Measurements from ENCODE around the gene SPATS2L.

Gene SPATS2L

GRCh38 chr2:200467806-200468681 is 161.6 kb downstream of the SPATS2L start:
- DNase-seq (ENCODE audit: low read depth), result no peak

GRCh38 chr2:200469708-200470211 is 163.3 kb downstream of the SPATS2L start:
- no peak for DNase-seq (ENCODE audit: low read depth)

GRCh38 chr2:200470230-200470629 is 163.7 kb downstream of the SPATS2L start:
- no peak for DNase-seq (ENCODE audit: low read depth)

DNA sequence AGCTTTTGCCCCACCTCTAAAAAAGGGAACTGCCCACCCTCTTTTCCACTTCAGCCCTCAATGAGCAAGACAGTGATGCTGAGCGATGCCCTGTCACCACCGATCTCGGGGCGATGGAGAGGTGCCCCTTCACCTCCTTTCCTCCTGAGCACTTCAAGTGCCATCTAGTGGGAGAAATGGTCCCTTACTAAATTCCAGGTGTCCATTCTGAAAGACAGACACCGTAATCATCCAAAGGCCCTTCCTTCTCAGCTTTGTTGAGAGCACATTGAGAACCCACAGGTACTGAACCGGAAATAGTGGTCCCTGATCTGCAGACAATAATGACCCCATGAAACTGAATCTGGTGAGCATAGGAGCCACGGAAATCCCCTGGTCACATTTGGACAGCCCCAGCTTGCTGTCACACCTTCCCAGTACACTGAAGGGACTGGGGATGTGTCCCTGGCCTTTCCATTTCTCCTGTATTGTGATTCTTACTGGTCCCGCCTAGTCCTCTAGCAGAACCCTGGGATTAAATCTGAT is 164.9 kb downstream of the SPATS2L start:
- peak; percentile 38 for DNase-seq (ENCODE audit: low read depth)

- DNase-seq (ENCODE audit: low read depth), result no peak
These were observed 165.6 kb downstream of the SPATS2L start for GRCh38 chr2:200471928-200472645.

GRCh38 chr2:200472853-200473464 is 166.5 kb downstream of the SPATS2L start:
- no peak for DNase-seq (ENCODE audit: low read depth)

DNA sequence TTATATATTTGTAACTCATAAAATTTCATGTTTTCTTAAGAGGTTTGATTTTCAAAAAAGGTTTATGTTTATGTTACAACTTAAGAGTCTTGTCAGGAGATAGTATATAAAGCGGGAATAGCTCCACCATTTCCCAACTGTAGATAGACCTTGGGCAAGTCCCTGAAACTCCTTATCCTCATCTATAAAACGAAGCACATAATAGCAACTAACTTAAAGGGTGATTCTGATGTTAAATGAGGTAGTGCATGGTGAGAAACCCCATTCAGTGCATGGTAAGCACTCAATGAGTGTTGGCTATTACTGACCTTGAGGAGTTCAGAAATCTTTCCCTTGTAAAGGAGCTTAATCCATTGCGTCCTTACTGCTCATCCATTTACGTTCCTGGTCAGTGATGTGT is 169.3 kb downstream of the SPATS2L start:
- no peak for DNase-seq (ENCODE audit: low read depth)

DNA sequence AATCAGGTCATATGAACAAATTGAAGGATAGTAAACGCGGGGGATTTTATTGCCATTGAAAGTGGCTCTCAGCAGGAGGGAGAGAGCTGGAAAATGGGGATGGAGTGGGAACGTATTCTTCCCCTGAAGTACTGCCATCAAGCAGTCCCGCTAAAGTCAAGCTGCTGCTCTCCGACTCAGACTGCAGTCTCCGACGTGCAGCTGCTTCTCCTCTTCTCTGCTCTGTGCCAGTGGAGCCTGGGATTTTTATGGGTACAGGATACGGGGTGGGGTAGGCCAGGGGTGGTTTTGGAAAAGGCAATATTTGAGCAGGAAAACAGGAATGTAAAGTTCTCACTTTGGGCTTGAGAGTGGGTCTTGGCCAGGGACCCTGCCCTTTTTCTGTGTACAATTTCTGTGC is 170.3 kb downstream of the SPATS2L start:
- DNase-seq (ENCODE audit: low read depth), result no peak

- DNase-seq (ENCODE audit: low read depth), result peak; percentile 31
These were observed 171.2 kb downstream of the SPATS2L start for GRCh38 chr2:200477667-200478131.

DNA sequence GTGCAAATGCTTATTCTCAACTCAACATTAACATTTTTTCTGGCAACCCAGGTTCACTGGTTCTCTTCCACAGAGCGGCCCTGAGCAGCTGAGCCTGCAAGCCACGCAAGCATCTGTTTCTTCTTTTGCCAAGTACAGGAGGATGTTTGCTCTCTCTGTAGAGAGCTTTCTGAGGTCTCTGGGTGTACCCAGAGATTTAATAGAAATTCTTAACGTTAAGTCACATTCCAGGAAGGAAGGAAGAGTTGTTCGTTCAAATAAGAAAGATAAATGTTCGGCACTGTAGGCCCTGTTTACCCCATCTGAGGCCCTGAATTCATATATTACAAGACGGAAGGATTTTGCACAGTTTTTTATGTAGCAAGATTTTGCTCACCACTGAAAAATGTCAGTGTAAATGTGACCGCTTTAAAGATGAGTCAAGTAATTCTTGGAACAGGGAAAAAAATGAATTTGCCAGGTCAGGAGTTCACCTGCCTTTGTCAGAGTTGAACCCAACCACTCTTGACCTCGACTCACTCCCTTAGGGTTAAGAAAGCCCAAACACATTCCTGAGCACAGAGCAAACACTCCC is 173.3 kb downstream of the SPATS2L start:
- peak; percentile 90 for DNase-seq (ENCODE audit: low read depth)

- DNase-seq (ENCODE audit: low read depth), result no peak
These were observed 175.7 kb downstream of the SPATS2L start for GRCh38 chr2:200482194-200482593.

DNA sequence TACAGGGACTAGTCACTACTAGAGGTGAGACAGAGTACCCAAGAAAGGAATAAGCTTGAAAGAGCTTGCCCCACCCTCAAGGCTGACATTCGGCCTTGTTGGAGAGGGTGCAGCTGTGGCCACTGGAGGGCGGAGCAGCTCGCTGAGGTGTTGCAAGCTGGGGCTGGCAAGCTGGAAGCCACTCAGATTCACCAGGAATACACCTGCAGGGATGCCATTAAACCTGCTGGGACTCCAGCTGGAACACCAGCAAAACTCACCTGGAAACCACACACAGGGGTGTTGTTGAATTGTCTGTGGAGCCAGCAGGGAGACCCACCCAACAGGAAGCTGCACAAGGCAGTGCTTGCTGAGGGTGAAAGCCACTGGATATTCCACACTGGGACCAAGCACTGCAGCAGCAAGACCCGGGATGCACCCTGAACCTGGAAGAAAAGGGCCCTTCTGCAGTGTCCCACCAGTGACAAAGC is 177.3 kb downstream of the SPATS2L start:
- DNase-seq (ENCODE audit: low read depth), result peak; percentile 47

- DNase-seq (ENCODE audit: low read depth), result peak; percentile 44
These were observed 178.4 kb downstream of the SPATS2L start for GRCh38 chr2:200484934-200485333.

DNA sequence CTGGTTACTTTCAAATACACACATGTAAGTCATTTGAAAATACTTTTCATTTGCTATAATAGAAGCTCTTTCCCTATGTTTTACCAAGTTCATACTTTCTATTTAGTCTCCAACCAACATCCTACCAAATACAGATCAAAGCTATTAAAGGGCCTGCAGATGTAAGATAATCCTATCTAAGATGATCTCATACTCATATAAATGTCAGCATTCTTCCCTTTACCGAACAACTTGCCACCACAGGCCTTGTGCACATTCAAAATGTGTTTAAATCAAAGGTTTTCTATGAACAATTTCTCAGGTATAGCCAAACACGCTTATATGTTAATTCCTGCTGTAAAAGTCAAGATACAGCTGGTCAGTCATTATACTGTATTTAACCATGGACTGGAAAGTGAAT is 180.0 kb downstream of the SPATS2L start:
- DNase-seq (ENCODE audit: low read depth), result peak; percentile 53

DNA sequence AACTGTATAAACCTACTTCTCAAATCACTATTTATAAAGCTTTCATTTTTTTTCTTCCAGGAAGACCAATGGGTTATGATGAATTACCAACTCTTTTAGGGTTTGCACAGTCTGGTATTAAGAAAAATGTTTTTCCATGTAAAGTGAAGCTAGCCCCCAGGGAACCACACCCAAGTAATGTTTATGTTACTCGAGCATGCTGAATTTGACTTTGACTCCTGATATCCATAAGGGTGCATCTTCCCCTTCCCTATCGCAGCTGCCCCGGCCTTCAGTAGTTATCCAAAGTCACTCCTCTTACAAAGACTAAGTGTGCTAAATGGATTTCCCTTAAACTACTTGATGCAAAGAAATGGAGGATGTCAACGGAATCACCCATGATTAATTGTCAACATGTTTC is 181.7 kb downstream of the SPATS2L start:
- DNase-seq (ENCODE audit: low read depth), result no peak

DNA sequence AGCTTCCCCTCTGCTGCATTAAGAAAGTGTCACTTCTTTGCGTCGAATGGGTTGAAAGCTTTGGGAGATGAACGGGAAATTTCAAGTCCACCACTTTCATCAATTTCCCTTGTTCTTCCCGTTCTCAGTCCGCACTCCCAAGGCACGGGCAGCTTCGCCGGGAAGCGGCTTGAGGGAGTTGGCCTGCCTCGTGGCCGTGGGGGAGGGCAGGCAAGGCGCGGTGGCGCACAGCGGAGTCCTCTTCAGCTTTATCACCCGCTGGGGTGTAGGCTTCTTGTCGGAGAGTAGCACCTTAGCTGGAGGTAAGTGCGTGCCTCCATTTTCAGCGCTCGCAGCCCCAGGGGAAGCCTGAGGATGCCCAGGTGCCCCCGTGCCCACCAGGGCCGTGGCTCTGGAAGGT is 183.5 kb downstream of the SPATS2L start:
- no peak for DNase-seq (ENCODE audit: low read depth)

- DNase-seq (ENCODE audit: low read depth), result no peak
These were observed 186.2 kb downstream of the SPATS2L start for GRCh38 chr2:200492656-200493055.

DNA sequence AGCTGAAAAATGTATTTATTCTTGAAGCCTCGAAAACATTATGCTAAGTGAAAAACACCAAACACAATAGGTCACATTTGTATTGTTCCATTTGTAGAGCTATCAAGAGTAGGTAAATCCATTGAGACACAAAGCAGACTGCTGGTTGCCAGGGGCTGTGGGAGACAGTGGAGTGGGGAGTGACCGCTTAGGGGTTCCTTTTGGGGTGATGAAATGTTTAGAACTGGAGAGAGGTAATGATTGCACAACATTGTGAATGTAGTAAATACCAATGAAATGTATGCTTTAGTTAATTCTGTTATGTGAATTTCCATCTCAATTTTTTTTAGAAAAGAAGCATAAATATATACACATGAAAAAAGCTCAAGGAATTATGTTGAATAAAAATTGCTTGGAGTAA is 187.6 kb downstream of the SPATS2L start:
- DNase-seq (ENCODE audit: low read depth), result peak; percentile 57

- DNase-seq (ENCODE audit: low read depth), result no peak
These were observed 190.2 kb downstream of the SPATS2L start for GRCh38 chr2:200496696-200497095.

DNA sequence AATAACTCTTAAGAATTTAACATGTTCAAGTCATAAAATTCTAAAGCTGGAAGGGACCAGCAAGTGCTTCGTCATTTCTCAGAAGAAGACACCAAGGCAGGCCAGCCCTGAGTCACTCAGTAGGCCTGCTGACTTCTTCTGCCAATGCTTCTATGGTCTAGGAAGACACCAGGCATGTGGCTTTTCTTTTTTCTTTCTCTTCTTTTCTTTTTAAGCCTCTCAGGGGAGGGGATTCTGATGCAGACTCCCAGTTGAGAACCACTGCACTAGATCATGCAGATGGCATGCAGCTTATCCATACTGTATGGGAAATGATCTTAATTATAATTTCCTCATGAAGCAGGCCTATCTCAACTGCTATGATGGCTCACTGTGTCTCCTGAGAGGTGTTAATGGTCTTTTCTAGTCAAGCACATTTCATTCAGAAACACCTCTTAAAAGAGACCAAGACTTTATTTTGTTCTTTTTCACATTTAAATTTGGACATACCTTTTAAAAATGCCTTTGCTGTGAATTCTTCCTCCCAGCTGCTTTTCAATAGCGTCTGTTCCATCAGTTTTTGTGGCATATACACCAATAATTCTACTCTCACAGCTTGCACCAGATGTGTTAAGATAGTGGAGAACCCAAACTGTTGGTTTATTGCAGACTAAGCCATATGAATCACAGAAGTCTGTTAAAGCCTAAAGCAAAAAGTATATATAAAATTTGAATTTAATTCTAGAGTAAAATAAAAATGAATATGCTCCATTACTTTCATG is 192.1 kb downstream of the SPATS2L start:
- DNase-seq (ENCODE audit: low read depth), result no peak

- no peak for DNase-seq (ENCODE audit: low read depth)
These were observed 195.7 kb downstream of the SPATS2L start for GRCh38 chr2:200502196-200502595.

Measured in iris pigment epithelial cell (primary cell).